NCI-H146 treated with DMSO at 0.1 percent for 48 hours (cell line): ENCODE measurements around the gene NUDT9.
"Not testable (repeated sequence)": the region's sequence is repeated elsewhere in the genome, so short reads cannot be mapped to it uniquely, and the experiment has no call there.

Source experiments
- DNase-seq: peaks from one replicate; lab custom pipeline; 2025; ENCODE audit not compliant: unreplicated experiment; lab: John Stamatoyannopoulos, UW

NUDT9 gene

GRCh38 chr4:87458913-87459312, 36.5 kb downstream of the NUDT9 start:
- no peak for DNase-seq

- DNase-seq = no peak
Measured at GRCh38 chr4:87461281-87461700, 38.9 kb downstream of the NUDT9 start.

DNA sequence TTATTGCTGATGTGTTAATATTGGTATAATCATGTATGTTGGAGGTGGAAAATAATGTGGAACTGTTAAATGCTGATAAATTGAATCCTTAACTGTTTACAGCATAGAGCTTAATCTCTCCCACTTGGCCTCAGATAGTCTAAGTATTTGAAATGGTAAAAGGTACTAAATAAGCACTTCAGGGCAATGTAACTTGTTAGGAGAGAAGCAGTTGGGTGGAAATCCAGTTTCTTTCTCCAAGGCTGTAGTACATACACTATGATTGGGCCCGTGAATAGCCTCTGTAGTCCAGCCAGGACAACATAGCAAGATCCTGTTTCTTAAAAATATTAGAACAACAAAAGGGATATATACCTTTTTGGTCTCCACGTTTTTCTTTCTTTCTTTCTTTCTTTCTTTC, 39.7 kb downstream of the NUDT9 start:
- DNase-seq = no peak

DNA sequence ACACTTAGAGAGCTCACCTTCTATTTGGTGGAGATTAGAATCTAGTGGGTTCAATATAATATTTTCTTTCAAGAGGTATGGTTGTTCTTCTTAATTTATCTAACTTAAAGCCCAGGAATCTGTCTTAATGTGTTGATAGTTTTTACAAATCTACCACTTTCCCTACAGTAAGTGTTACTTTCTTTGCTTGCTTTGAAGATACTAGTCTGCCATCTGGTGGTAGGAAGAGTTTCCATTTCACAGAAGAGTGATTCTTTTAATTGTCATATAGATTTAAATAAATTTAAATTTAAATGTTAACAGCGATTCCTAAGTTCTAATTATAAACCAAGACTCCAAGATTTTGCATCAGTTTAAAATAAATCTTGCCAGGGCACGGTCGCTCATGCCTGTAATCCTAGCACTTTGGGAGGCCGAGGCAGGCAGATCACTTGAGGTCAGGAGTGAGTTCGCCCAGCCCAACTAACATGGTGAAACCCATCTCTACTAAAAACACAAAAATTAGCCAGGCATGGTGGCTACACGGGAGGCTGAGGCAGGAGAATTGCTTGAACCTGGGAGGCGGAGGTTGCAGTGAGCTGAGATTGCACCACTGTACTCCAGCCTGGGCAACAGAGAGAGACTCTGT, 43.5 kb downstream of the NUDT9 start:
- DNase-seq = no peak

DNA sequence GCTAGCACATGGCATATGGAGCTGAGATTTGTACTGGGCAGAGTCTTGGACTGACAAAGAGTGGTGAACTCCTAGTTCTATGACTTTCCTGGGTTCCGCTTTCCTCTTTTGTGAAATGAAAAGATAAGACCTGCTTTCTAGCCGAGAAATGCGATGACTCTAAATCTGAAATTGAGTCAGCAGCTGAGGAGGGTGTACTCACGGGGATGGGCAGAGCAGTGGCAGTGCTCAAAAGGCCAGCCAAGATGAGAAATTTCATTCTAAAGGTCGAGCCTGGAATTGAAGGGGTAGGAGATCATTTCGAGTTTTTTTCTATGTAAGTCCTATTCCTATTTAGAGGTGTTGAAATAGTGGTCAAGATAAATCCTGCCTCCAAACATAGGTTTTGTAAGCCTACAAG, 47.0 kb downstream of the NUDT9 start:
- no peak for DNase-seq

DNA sequence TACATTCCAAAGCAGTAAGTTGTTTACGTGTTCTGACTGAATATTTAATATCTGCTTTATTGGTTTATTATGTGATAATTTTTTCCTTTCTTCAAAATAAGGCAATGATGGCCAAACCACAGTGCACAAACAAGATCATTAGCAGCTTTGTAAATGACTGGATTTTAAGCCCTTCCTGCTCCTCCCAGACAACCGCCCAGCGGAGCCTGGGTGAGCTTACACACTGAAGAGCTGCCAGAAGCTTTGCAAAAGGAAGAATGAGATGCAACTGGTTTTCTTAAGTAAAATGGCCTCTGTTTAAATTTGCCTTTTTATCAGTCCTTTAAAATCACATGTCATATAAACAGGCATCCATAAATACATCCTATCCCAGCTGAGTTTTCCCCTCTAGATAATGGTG, 54.6 kb downstream of the NUDT9 start:
- no peak for DNase-seq

- no peak for DNase-seq
Measured at GRCh38 chr4:87478732-87479250, 56.4 kb downstream of the NUDT9 start.

DNA sequence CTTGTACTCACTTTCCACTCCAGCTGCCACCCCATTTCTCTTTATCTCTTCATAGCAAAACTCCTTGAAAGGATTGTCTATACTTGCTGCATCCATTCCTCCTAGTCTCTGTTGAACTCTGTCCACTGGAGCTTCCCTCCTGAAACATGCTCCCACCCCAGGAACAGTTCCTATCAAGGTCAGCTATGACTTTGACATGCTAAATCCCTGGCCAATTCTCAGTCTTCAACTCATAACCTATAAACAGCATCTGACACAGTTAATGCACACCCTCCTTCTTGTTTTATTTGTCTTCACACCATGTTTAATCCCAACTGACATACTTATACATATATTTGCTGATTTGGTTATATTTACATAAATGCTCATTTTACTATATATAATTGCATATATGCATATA, 59.0 kb downstream of the NUDT9 start:
- DNase-seq = no peak

DNA sequence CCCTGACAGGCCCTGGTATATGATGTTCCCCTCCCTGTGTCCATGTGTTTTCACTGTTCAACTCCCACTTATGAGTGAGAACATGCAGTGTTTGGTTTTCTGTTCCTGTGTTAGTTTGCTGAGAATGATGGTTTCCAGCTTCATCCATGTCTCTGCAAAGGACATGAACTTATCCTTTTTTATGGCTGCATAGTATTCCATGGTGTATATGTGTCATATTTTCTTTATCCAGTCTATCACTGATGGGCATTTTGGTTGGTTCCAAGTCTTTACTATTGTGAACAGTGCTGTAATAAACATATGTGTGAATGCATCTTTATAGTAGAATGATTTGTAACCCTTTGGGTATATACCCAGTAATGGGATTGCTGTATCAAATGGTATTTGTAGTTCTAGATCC, 60.9 kb downstream of the NUDT9 start:
- DNase-seq = not testable (repeated sequence)

- DNase-seq = not testable (repeated sequence)
Measured at GRCh38 chr4:87488666-87489065, 66.3 kb downstream of the NUDT9 start.

- DNase-seq = no peak
Measured at GRCh38 chr4:87489678-87490077, 67.3 kb downstream of the NUDT9 start.

GRCh38 chr4:87490664-87491369, 68.4 kb downstream of the NUDT9 start:
- DNase-seq = no peak

- no peak for DNase-seq
Measured at GRCh38 chr4:87491436-87491835, 69.1 kb downstream of the NUDT9 start.

DNA sequence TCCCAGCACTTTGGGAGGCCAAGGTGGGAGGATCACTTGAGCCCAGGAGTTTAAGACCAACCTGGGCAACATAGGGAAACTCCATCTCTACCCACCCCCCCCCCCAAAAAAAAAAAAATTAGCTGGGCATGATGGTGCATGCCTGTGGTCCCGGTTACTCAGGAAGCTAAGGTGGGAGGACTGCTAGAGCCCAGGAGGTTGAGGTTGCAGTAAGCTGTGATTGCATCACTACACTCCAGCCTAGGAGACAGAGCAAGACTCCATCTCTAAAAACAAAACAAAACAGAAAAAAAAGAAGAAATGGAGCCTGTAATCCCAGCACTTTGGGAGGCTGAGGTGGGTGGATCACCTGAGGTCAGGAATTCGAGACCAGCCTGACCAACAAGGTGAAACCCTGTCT, 69.5 kb downstream of the NUDT9 start:
- DNase-seq = not testable (repeated sequence)

DNA sequence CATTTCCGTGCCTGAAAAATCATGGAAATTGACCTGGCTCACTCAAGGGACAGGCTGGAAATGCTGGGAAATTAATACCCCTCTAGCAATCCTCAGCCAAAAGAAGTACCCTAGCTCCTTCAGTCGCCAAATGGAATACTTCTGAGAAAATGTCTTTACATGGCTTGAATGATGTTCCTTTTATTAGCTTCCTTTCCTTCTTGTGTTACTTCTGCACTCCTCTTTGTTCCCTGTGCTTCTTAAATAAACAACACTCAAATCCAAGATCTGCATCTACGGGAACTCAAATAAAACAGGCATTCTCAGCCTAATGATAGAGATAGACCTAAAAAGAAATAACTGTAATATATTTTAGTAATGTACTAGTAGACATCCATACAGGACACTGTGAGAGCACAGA, 70.7 kb downstream of the NUDT9 start:
- no peak for DNase-seq

- no peak for DNase-seq
Measured at GRCh38 chr4:87497159-87497558, 74.8 kb downstream of the NUDT9 start.

- DNase-seq = no peak
Measured at GRCh38 chr4:87497578-87497977, 75.2 kb downstream of the NUDT9 start.

DNA sequence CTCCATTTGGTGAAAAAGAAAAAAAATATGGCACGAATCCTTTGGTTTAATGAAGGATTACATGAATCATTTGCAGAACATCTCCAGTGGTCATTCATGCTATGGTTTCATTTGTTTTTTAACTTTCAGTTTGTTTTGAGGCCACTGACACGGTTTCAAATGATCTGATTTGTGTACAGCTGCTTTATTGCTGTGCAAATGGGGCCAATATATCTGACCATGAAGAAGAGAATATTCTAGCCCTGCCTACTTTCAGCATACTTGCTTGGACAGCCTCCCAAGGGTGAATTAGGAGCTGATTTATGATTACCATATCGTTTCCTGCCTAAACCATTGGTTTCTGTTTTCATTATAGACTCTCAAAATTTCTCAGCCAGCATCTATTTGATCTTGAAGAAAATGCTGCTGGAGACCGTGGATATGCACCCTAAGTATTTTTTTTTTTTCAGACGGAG, 76.1 kb downstream of the NUDT9 start:
- no peak for DNase-seq

DNA sequence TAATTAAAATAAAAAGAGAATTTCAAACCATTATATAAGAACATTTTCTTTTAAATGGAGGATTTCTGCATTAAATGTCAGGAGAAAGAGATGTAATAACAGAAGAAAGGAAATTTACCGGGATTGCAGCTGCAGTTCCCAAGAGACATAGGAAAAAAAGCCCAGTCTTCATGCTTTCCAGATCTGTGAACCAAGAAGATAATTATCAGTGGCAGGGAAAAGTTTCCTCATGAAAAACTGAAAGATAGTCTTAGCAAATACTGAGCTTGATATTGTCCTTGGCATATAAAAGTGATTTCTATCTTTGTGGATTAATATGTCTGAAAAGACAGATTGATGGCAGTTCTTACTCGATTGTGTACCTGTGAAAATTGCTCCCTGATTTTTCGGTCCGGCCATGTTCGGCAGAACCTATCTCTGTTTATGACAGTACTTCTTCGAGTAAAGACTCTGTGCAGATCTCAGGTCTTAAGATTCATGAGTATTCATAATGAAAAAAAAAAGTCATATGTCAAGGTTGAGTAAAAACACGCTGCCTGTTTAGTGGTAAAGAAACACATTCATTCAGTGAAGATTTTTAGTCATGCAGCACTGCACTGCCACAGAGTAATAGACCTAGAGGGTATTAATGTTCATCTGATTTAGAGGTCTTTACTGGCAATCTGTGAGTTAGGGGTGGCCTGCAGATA, 77.2 kb downstream of the NUDT9 start:
- DNase-seq = no peak

- DNase-seq = no peak
Measured at GRCh38 chr4:87500092-87500462, 77.7 kb downstream of the NUDT9 start.

- no peak for DNase-seq
Measured at GRCh38 chr4:87502580-87503238, 80.3 kb downstream of the NUDT9 start.

GRCh38 chr4:87505862-87506261, 83.5 kb downstream of the NUDT9 start:
- DNase-seq = no peak
